Measurements from ENCODE around the gene EFNA5. TPM values are rescaled to one million over a fixed set of nuclear protein-coding genes. Genes with fewer than 3 reads are reported as not detected.

Gene EFNA5
- total RNA-seq, 1 donor from 2014 or later, result 10.2 TPM

DNA sequence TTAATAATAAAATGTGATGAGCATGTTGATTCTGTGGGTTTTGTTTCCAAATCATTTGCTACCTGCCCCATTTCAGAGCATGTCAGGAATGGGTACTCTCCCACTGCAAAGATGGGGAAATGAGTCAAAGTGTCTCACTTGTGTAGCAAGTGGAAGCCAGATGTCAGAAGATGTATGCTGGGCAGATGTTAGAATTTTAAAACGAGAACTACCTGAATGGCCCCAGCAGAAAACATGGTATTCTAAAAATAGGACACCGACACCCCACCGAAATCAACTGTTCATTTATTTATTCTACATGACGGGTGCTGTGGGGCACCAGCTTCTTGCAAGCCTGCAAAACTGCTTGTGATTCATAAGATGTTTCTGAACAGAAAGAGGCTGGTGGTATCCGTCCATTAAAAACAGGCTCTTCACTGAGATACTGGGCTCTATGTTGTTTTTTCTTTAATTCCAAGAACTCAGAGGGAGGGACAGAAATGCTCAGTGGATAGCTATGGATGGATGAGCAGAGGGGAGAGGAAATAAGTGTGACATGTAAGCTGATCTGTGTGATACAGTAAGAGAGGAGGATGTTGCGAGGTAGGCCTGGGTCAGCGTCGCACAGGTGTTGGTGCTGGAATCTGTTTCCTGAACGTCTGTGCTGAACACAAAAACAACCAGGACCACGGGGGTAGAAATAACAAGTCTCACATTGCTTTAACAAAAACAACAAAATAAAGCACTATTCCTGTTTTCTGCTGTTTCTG lies 157.2 kb downstream of the EFNA5 start:
- no peaks in the 10 kb centered on the region for H3K27me3 ChIP-seq (ENCODE audit: low read depth)
- ATAC-seq (no peak), DNase-seq (no peak)
- no peak overlapping the region for H3K4me3 ChIP-seq
- no peaks in the 10 kb centered on the region for H3K36me3 ChIP-seq
- H3K9me3 ChIP-seq, result no peaks in the 10 kb centered on the region
- H3K4me1 ChIP-seq, result no peaks in the 10 kb centered on the region
- TF ChIP-seq, protein P1, sequence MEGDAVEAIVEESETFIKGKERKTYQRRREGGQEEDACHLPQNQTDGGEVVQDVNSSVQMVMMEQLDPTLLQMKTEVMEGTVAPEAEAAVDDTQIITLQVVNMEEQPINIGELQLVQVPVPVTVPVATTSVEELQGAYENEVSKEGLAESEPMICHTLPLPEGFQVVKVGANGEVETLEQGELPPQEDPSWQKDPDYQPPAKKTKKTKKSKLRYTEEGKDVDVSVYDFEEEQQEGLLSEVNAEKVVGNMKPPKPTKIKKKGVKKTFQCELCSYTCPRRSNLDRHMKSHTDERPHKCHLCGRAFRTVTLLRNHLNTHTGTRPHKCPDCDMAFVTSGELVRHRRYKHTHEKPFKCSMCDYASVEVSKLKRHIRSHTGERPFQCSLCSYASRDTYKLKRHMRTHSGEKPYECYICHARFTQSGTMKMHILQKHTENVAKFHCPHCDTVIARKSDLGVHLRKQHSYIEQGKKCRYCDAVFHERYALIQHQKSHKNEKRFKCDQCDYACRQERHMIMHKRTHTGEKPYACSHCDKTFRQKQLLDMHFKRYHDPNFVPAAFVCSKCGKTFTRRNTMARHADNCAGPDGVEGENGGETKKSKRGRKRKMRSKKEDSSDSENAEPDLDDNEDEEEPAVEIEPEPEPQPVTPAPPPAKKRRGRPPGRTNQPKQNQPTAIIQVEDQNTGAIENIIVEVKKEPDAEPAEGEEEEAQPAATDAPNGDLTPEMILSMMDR (IDR thresholded peaks at IDR 0.05), result no peak
- no peak overlapping the region for H3K27ac ChIP-seq
- intact Hi-C loops (cut with DNase I), result no loop called here

DNA sequence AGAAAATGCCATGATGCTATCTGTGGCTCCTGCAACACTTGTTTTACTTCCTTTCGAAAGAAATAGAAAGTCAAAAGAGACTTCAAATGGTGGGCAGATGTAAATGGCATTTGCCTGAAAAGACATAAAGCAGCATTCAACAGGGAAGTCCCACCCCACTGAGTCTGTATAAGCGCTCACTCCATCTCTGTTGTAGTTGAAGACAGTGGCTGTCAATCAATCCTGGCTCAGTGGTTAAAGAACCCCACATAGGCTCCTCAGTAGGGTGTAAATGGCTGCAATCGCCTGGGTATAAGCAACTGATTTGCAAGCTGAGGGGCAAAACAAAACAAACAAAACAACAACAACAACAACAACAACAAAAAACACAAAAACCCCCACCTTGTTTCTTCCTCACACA lies 158.7 kb downstream of the EFNA5 start:
- no peak for ATAC-seq
- Histone ChIP-seq H3K9me3 (no peaks in the 10 kb centered on the region), H3K36me3 (no peaks in the 10 kb centered on the region), H3K4me3 (no peak overlapping the region), H3K4me1 (no peaks in the 10 kb centered on the region), H3K27me3 (ENCODE audit: low read depth) (no peaks in the 10 kb centered on the region), H3K27ac (no peak overlapping the region)
- no peak for DNase-seq
- TF ChIP-seq, protein P1 (IDR thresholded peaks at IDR 0.05), result no peak
- intact Hi-C loops (cut with DNase I), result no loop called here

DNA sequence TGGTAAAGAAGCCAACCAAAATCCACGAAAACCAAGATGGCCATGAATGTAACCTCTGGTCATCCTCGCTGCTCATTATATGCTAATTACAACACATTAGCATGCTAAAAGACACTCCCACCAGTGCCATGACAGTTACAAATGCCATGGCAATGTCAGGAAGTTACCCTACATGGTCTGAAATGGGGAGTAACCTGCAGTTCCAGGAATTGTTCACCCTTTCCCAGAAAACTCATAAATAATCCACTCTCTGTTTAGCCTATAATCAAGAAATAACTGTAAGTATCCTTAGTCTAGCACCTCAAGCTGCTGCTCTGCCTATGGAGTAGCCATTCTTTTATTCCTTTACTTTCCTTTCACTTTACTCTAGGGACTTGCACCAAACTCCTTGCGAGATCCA lies 160.6 kb downstream of the EFNA5 start:
- no peak overlapping the region for H3K27ac ChIP-seq
- H3K4me3 ChIP-seq, result no peak overlapping the region
- TF ChIP-seq, protein P1 (IDR thresholded peaks at IDR 0.05), result no peak
- no peaks in the 10 kb centered on the region for H3K36me3 ChIP-seq
- H3K4me1 ChIP-seq, result no peaks in the 10 kb centered on the region
- no peaks in the 10 kb centered on the region for H3K9me3 ChIP-seq
- no peaks in the 10 kb centered on the region for H3K27me3 ChIP-seq (ENCODE audit: low read depth)
- DNase-seq, result no peak
- intact Hi-C loops (cut with DNase I), result no loop called here
- no peak for ATAC-seq

DNA sequence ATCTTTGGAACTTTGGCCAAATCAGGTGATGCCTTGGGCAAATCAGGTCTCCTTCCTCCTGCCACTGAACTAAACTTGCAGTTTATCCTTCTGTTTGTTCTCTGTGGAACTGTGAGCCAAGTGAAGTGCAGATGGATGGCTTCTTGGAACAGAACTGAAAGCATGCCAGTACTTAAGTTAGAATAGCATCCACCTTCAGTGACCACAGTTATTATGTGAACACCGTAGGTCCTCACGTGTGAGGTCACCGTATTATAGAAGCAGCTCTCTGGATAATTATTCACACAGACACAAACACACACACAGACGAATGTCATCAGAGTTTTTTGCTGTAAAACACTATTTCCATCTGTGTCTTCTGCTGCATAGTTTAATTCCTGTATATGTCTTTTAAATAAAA lies 162.6 kb downstream of the EFNA5 start:
- DNase-seq (no peak), ATAC-seq (no peak)
- no peak overlapping the region for H3K4me3 ChIP-seq
- H3K4me1 ChIP-seq, result no peaks in the 10 kb centered on the region
- H3K27me3 ChIP-seq (ENCODE audit: low read depth), result no peaks in the 10 kb centered on the region
- intact Hi-C loops (cut with DNase I), result no loop called here
- H3K9me3 ChIP-seq, result no peaks in the 10 kb centered on the region
- TF ChIP-seq, protein P1 (IDR thresholded peaks at IDR 0.05), result no peak
- no peaks in the 10 kb centered on the region for H3K36me3 ChIP-seq
- no peak overlapping the region for H3K27ac ChIP-seq

DNA sequence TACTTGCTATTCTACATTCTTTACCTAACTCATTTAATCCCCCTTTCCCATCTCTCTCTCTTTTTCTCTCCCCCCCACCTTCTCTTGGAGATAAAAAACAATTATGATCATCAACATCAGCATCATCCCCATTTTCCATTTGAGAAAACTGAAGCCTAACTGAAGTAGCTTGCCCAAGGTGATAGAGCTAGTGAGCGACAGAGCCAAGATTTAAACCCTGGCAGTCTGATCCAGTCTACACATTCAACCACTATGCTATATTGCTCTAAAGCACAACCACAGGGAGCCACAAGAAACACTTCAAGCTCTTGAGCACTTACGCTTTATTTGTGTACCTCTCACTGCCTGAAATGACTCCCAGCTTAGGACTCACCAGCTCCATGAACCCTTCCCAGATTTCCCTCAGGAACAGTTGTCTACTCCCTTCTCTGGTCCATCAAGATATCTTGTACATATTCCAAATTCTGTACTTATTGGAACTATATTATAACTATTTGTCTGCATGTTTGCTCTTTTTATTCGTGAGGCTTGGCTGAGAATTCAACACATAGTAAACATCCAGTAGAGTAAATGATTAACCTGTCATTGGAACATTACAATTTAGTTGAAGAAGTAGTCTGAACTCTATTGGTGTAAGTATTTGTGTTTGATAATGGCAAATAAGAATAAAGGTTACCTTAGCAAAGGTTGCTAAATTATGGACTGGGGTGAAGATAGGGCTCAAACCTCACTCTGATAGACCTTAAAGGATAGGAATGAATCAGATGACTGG lies 164.8 kb downstream of the EFNA5 start:
- Histone ChIP-seq H3K4me3 (no peak overlapping the region), H3K4me1 (no peaks in the 10 kb centered on the region), H3K27me3 (ENCODE audit: low read depth) (no peaks in the 10 kb centered on the region), H3K27ac (no peak overlapping the region), H3K36me3 (no peaks in the 10 kb centered on the region), H3K9me3 (no peaks in the 10 kb centered on the region)
- intact Hi-C loops (cut with DNase I), result no loop called here
- DNase-seq (no peak), ATAC-seq (peak; percentile 90 to 97)
- TF ChIP-seq, protein P1 (IDR thresholded peaks at IDR 0.05), result no peak

Data from lower lobe of right lung (tissue), 2 donors.